C4-2B (cell line): ENCODE measurements around the gene CD81.
"Not testable (repeated sequence)": the region's sequence is repeated elsewhere in the genome, so short reads cannot be mapped to it uniquely, and the experiment has no call there.

Experiments
- ZFX ChIP-seq: fragments of 450-650 bp; IDR thresholded peaks from 2 replicates; pipeline ENCODE4 v1.6.1; 2017
- TF ChIP-seq, protein P1 (sequence below): fragments of 450-650 bp; conservative IDR thresholded peaks from 2 replicates; pipeline ENCODE4 v1.5.1; 2017; ENCODE audit warnings: mild to moderate bottlenecking

GRCh38 chr11:2332569-2332968, 44.5 kb upstream of the CD81 start:
- TF ChIP-seq, protein P1, sequence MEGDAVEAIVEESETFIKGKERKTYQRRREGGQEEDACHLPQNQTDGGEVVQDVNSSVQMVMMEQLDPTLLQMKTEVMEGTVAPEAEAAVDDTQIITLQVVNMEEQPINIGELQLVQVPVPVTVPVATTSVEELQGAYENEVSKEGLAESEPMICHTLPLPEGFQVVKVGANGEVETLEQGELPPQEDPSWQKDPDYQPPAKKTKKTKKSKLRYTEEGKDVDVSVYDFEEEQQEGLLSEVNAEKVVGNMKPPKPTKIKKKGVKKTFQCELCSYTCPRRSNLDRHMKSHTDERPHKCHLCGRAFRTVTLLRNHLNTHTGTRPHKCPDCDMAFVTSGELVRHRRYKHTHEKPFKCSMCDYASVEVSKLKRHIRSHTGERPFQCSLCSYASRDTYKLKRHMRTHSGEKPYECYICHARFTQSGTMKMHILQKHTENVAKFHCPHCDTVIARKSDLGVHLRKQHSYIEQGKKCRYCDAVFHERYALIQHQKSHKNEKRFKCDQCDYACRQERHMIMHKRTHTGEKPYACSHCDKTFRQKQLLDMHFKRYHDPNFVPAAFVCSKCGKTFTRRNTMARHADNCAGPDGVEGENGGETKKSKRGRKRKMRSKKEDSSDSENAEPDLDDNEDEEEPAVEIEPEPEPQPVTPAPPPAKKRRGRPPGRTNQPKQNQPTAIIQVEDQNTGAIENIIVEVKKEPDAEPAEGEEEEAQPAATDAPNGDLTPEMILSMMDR = not testable (repeated sequence)
- TF ChIP-seq ZFX = not testable (repeated sequence)
